ENCODE data around the gene DAB2. TPM values are rescaled to one million over a fixed set of nuclear protein-coding genes. Genes with fewer than 3 reads are reported as not detected.
"Not testable (repeated sequence)": the region's sequence is repeated elsewhere in the genome, so short reads cannot be mapped to it uniquely, and the experiment has no call there.

Gene DAB2
- total and polyA plus RNA-seq, 3 experiments from 2014 or later = 0.68 to 2.7 (median 2.0) TPM

DNA sequence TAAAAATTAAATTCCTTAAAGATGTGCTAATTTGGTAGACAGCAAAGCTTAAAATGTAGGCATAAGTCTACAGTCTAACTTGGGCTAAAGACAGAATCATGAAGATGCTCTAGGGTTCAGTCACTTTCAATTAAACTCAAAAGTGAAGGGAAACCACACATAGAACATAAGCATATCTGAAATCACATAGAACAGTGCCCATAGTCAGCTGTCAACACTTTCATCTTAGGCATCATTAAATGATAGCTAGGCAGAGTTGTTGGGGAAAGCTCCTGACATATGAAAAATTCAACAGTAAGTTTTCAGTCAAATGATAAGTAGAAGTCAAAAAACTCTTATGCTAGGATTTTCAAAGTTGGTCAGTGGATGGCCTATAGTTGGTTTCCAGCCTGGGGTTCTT lies 11.0 kb downstream of the DAB2 start:
- no peak overlapping the region for H3K27ac ChIP-seq (ENCODE audit: low read depth, low read length)
- POLR2A ChIA-PET = no interaction called here
- DNase-seq = no peak
- H3K9me3 Mint-ChIP-seq = no peaks in the 10 kb centered on the region
- H3K9me3 ChIP-seq (ENCODE audit: low read length) = no peaks in the 10 kb centered on the region
- H3K4me1 ChIP-seq (ENCODE audit: insufficient read depth, low read length) = no peaks in the 10 kb centered on the region
- H3K4me1 Mint-ChIP-seq = no peaks in the 10 kb centered on the region
- no peak overlapping the region for H3K27ac Mint-ChIP-seq
- H3K4me3 Mint-ChIP-seq = no peak overlapping the region
- H3K4me3 ChIP-seq (ENCODE audit: low read length) = no peak overlapping the region
- H3K36me3 Mint-ChIP-seq = no peaks in the 10 kb centered on the region
- H3K27me3 Mint-ChIP-seq = peaks cover 1 to 43% of the 10 kb centered on the region in 2 donors
- CTCF ChIA-PET = no interaction called here
- H3K36me3 ChIP-seq (ENCODE audit: insufficient read depth, low read length) = no peaks in the 10 kb centered on the region
- H3K27me3 ChIP-seq (ENCODE audit: insufficient read depth, low read length, poor library complexity, severe bottlenecking) = no peaks in the 10 kb centered on the region

DNA sequence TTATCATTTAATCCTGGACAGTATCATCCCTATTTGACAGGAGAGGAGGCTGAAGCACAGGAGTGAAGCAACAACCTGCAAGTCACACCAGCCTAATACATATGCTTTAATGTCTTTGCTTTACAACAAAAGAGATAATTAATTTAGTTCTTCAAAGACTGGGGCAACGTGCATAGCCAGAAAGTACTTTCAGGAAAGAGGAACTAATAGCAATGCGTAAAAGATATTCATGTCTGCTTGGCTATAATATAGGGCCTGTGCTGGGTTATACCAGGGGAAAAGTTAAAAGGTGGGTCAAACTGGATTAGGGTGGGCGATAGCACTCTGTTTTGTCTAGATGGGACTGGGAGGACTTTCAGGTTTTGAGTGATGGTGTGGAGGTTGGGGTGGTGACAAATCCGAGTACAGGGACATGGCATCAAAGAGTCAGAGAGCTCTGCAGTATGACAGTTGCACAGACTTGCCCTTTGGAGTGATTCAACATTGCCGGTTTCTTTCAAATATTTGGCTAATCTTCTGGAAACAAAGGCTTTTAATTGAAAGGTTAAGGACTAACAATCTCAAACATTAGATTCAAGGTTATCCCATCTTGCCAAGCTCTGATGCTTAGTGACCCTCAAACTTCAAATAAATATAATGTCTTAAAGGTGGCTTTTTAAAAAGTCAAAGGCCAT lies 11.9 kb downstream of the DAB2 start:
- Mint-ChIP-seq H3K36me3 (no peaks in the 10 kb centered on the region), H3K27me3 (peaks cover 5 to 50% of the 10 kb centered on the region in 2 donors), H3K9me3 (no peaks in the 10 kb centered on the region), H3K27ac (peak overlapping the region in 1 of 8 donors; percentile 4), H3K4me1 (no peaks in the 10 kb centered on the region), H3K4me3 (no peak overlapping the region)
- ChIA-PET POLR2A (no interaction called here), CTCF (no interaction called here)
- Histone ChIP-seq H3K36me3 (ENCODE audit: insufficient read depth, low read length) (no peaks in the 10 kb centered on the region), H3K4me1 (ENCODE audit: insufficient read depth, low read length) (no peaks in the 10 kb centered on the region), H3K27ac (ENCODE audit: low read depth, low read length) (no peak overlapping the region), H3K9me3 (ENCODE audit: low read length) (no peaks in the 10 kb centered on the region), H3K4me3 (ENCODE audit: low read length) (no peak overlapping the region), H3K27me3 (ENCODE audit: insufficient read depth, low read length, poor library complexity, severe bottlenecking) (no peaks in the 10 kb centered on the region)
- no peak for DNase-seq

DNA sequence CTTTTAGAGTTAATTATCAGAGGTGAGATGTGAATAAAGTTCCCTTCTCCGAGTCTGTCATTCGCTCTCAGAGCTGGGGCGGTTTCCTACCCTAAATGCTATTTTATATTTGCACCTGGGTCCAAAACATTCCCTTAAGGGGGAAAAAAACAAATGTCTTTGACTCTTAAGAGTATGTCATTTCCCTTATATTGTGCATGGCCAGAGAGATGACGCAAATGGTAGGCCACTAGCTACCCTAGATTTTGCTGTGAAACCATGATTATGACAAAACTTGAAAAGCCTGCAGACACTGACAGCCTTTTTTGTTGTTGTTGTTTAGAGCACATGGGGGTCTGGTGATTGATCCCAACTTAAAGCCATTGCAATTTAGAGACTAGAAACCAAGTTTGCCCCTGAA lies 12.8 kb downstream of the DAB2 start:
- no peaks in the 10 kb centered on the region for H3K9me3 ChIP-seq (ENCODE audit: low read length)
- Mint-ChIP-seq H3K4me1 (no peaks in the 10 kb centered on the region), H3K27me3 (peaks cover 9 to 58% of the 10 kb centered on the region in 2 donors), H3K4me3 (no peak overlapping the region), H3K27ac (no peak overlapping the region), H3K9me3 (no peaks in the 10 kb centered on the region), H3K36me3 (peaks cover 0 to under 1% (median 0%) of the 10 kb centered on the region in 3 donors)
- no peaks in the 10 kb centered on the region for H3K27me3 ChIP-seq (ENCODE audit: insufficient read depth, low read length, poor library complexity, severe bottlenecking)
- H3K4me3 ChIP-seq (ENCODE audit: low read length) = no peak overlapping the region
- H3K36me3 ChIP-seq (ENCODE audit: insufficient read depth, low read length) = no peaks in the 10 kb centered on the region
- no peak for DNase-seq
- CTCF ChIA-PET = interaction anchor here (1.9 kb wide), 1 partner anchor 13 kb away, joined by 5 read pairs; the partner anchor contains the start of gene DAB2
- POLR2A ChIA-PET = no interaction called here
- H3K4me1 ChIP-seq (ENCODE audit: insufficient read depth, low read length) = no peaks in the 10 kb centered on the region
- no peak overlapping the region for H3K27ac ChIP-seq (ENCODE audit: low read depth, low read length)

DNA sequence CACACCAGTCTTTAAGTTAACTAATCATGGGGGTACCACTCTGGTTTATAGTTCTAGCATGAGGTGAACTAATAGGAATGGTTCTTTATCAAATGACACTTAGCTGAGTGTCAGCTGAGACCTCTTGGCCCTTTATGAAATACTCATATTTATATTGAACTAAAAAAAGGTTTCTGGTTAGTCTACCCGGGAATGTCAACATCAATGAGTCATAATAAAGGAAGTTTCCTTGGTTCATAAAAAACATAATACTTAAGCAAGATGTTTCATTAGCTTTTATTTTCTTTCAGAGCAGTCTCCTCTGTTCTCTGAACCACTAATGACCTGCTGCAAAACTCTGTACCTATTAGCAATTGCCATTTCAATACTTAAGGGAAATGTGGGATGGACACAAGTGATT lies 13.7 kb downstream of the DAB2 start:
- H3K27me3 Mint-ChIP-seq = peaks cover 9 to 61% of the 10 kb centered on the region in 2 donors
- no peaks in the 10 kb centered on the region for H3K9me3 ChIP-seq (ENCODE audit: low read length)
- no peak overlapping the region for H3K4me3 Mint-ChIP-seq
- H3K36me3 ChIP-seq (ENCODE audit: insufficient read depth, low read length) = no peaks in the 10 kb centered on the region
- ChIA-PET CTCF (interaction anchor here (1.8 to 1.9 kb wide), 2 partner anchors 11 to 13 kb away, joined by 5 read pairs; partner anchors contain the start of gene DAB2), POLR2A (no interaction called here)
- no peak overlapping the region for H3K27ac Mint-ChIP-seq
- H3K27me3 ChIP-seq (ENCODE audit: insufficient read depth, low read length, poor library complexity, severe bottlenecking) = no peaks in the 10 kb centered on the region
- no peak for DNase-seq
- H3K27ac ChIP-seq (ENCODE audit: low read depth, low read length) = no peak overlapping the region
- H3K9me3 Mint-ChIP-seq = peaks cover 0 to under 1% (median 0%) of the 10 kb centered on the region in 5 donors
- H3K4me3 ChIP-seq (ENCODE audit: low read length) = no peak overlapping the region
- no peaks in the 10 kb centered on the region for H3K4me1 Mint-ChIP-seq
- H3K36me3 Mint-ChIP-seq = peaks cover 0 to 3% (median 0%) of the 10 kb centered on the region in 3 donors
- H3K4me1 ChIP-seq (ENCODE audit: insufficient read depth, low read length) = no peaks in the 10 kb centered on the region

DNA sequence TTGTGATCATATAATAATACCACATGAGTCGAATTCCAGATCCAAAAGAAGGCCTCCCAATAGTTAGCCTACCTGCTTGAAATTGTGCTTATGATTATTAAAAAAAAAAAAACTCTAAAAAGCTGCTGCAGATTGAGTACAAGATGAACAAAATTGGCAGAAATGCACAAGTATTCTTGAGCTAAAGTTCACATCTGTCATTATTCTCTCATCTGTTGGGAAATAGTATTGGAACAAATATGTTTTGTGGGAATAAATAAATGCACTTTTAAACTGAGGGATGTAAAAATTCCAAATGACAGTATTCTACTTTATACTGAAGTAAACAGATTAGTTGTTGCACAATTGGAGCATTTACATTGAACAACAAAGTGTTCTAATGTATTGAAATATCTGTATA lies 15.7 kb downstream of the DAB2 start:
- ChIA-PET POLR2A (no interaction called here), CTCF (no interaction called here)
- Histone ChIP-seq H3K9me3 (ENCODE audit: low read length) (no peaks in the 10 kb centered on the region), H3K36me3 (ENCODE audit: insufficient read depth, low read length) (no peaks in the 10 kb centered on the region), H3K4me1 (ENCODE audit: insufficient read depth, low read length) (no peaks in the 10 kb centered on the region), H3K27ac (ENCODE audit: low read depth, low read length) (no peak overlapping the region), H3K4me3 (ENCODE audit: low read length) (no peak overlapping the region), H3K27me3 (ENCODE audit: insufficient read depth, low read length, poor library complexity, severe bottlenecking) (no peaks in the 10 kb centered on the region)
- Mint-ChIP-seq H3K4me1 (no peaks in the 10 kb centered on the region), H3K9me3 (peaks cover 0 to 4% (median 0%) of the 10 kb centered on the region in 5 donors), H3K27me3 (peaks cover 14 to 67% of the 10 kb centered on the region in 2 donors), H3K27ac (no peak overlapping the region), H3K4me3 (no peak overlapping the region), H3K36me3 (peaks cover 0 to 3% (median 0%) of the 10 kb centered on the region in 3 donors)
- no peak for DNase-seq

DNA sequence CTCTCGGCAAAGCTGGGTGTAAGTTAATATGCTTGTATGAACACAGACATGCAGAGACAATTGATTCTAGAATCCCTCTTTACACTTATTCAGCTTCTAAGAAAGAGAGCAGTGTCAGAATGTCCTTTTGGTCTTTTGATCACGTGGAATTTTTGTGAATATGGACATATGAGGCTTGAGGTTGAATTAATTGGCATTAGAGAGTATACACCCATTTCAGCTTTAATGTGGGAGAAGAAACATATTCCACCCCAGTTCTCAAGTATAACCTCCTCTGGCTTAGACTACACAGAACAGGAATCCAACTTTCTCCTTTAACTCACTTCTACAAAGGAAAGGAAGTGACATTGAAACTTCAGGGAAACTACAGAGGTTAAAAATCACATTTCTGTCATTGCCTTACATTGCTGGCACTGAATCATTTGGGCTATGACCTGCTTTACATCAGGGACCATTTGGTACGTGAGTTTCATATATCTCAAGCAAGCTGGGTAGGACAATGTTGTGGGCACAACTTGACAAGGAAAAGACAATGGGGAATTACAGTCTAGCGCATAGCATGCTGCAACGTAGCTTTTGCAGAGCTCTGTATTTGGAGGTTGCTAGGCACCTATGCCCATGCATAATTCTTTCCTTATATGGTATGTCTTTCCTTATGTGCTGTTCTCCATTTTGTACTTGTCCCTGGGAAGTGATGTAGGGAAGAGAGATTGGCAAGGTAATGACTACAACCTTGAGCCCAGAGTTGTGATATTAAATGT lies 19.5 kb downstream of the DAB2 start:
- no peak for DNase-seq
- Mint-ChIP-seq H3K4me3 (no peak overlapping the region), H3K27ac (no peak overlapping the region), H3K4me1 (no peaks in the 10 kb centered on the region), H3K9me3 (peaks cover 0 to 4% (median 0%) of the 10 kb centered on the region in 5 donors), H3K36me3 (peaks cover 0 to 3% (median 0%) of the 10 kb centered on the region in 3 donors), H3K27me3 (peaks cover 13 to 52% of the 10 kb centered on the region in 2 donors)
- Histone ChIP-seq H3K27ac (ENCODE audit: low read depth, low read length) (no peak overlapping the region), H3K36me3 (ENCODE audit: insufficient read depth, low read length) (no peaks in the 10 kb centered on the region), H3K4me3 (ENCODE audit: low read length) (no peak overlapping the region), H3K4me1 (ENCODE audit: insufficient read depth, low read length) (no peaks in the 10 kb centered on the region), H3K9me3 (ENCODE audit: low read length) (no peaks in the 10 kb centered on the region), H3K27me3 (ENCODE audit: insufficient read depth, low read length, poor library complexity, severe bottlenecking) (no peaks in the 10 kb centered on the region)
- POLR2A ChIA-PET = no interaction called here
- CTCF ChIA-PET = interaction anchor here (1.0 kb wide), 1 partner anchor 26 kb away, joined by 3 read pairs; no protein-coding TSS in a partner anchor

- H3K4me3 ChIP-seq (ENCODE audit: low read length); H3K4me1 ChIP-seq (ENCODE audit: insufficient read depth, low read length); H3K4me1 Mint-ChIP-seq; H3K27me3 ChIP-seq (ENCODE audit: insufficient read depth, low read length, poor library complexity, severe bottlenecking); H3K4me3 Mint-ChIP-seq; H3K36me3 Mint-ChIP-seq; DNase-seq; H3K9me3 Mint-ChIP-seq; H3K9me3 ChIP-seq (ENCODE audit: low read length); CTCF ChIA-PET; H3K36me3 ChIP-seq (ENCODE audit: insufficient read depth, low read length); H3K27ac Mint-ChIP-seq; H3K27ac ChIP-seq (ENCODE audit: low read depth, low read length): not testable (repeated sequence)
- POLR2A ChIA-PET = interaction anchor here (0.6 kb wide), 1 partner anchor 307 kb away, joined by 3 read pairs; no protein-coding TSS in a partner anchor
- peaks cover 13 to 39% of the 10 kb centered on the region in 2 donors for H3K27me3 Mint-ChIP-seq
Observed at GRCh38 chr5:39403761-39404160, 21.0 kb downstream of the DAB2 start.

GRCh38 chr5:39402140-39402539 lies 22.6 kb downstream of the DAB2 start:
- H3K27ac ChIP-seq (ENCODE audit: low read depth, low read length); H3K4me3 ChIP-seq (ENCODE audit: low read length); H3K4me3 Mint-ChIP-seq; H3K9me3 Mint-ChIP-seq; H3K9me3 ChIP-seq (ENCODE audit: low read length); H3K36me3 Mint-ChIP-seq; H3K4me1 ChIP-seq (ENCODE audit: insufficient read depth, low read length); POLR2A ChIA-PET; H3K36me3 ChIP-seq (ENCODE audit: insufficient read depth, low read length); H3K4me1 Mint-ChIP-seq; H3K27me3 ChIP-seq (ENCODE audit: insufficient read depth, low read length, poor library complexity, severe bottlenecking); DNase-seq; H3K27ac Mint-ChIP-seq: not testable (repeated sequence)
- H3K27me3 Mint-ChIP-seq = peaks cover 5 to 25% of the 10 kb centered on the region in 2 donors
- CTCF ChIA-PET = interaction anchor here (2.0 kb wide), 1 partner anchor 26 kb away, joined by 7 read pairs; no protein-coding TSS in a partner anchor

All from CD8-positive, alpha-beta memory T cell (primary cell).